AG04450 (cell line): ENCODE results near the gene DNASE1L2. TPM values are rescaled to one million over a fixed set of nuclear protein-coding genes. Genes with fewer than 3 reads are reported as not detected.

Source experiments
- CTCF ChIA-PET: fragments of 300-600, 350-600 bp; formaldehyde crosslinking; extraction: SDS; loops from one replicate; lab custom pipeline; 2022; ENCODE audit warnings: antibody characterized with exemption, inconsistent platforms; lab: Charles Lee
- POLR2A ChIA-PET: fragments of 350-600 bp; formaldehyde crosslinking; extraction: SDS; loops from one replicate; lab custom pipeline; 2021; ENCODE audit warnings: antibody characterized with exemption, inconsistent platforms; lab: Yijun Ruan, JAX
- DNase-seq: peaks from one replicate; pipeline ENCODE4 v3.0.0-alpha.2; 2011; ENCODE audit warnings: low read depth, low spot score
- H3K27ac ChIP-seq: one replicate; pipeline ENCODE4 v1.5.1; 2012; ENCODE audit warnings: low read depth, low read length, control low read depth
- H3K27me3 ChIP-seq: one replicate; pipeline ENCODE4 v1.6.0; 2012; ENCODE audit warnings: low read length; ENCODE audit not compliant: control insufficient read depth, insufficient read depth
- H3K4me3 ChIP-seq: 2 replicates; pipeline ENCODE4 v1.5.1; 2011; ENCODE audit warnings: mild to moderate bottlenecking, low read depth, low read length, control low read depth
- H3K9me3 ChIP-seq: 2 replicates; pipeline ENCODE4 v1.5.1; 2012; ENCODE audit warnings: low read length; ENCODE audit not compliant: control insufficient read depth, insufficient read depth
- CTCF ChIP-seq: IDR thresholded peaks from 2 replicates; pipeline ENCODE4 v1.5.1; 2011; ENCODE audit warnings: low read depth, low read length, control low read depth, inconsistent platforms
- polyA plus RNA-seq: library from polyadenylated mRNA; depleted of rRNA; stranded (reverse); fragments of >200 nt; gene quantifications from 2 replicates; pipeline ENCODE4 v1.2.3, GENCODE V29; 2011

Gene DNASE1L2
- polyA plus RNA-seq, 1 experiment, result 0.14 TPM

GRCh38 chr16:2209258-2210008 lies 26.8 kb upstream of the DNASE1L2 start:
- Histone ChIP-seq H3K27me3 (no peaks in the 10 kb centered on the region), H3K27ac (no peak overlapping the region), H3K4me3 (no peak overlapping the region), H3K9me3 (no peaks in the 10 kb centered on the region; the same call in 1 of the 2 replicates)
- ChIA-PET CTCF (interaction anchor here (0.6 kb wide), 1 partner anchor 245 kb away, joined by 6 read pairs; the partner anchor contains the start of gene RPS2), POLR2A (interaction anchor here (2.8 kb wide), 1 partner anchor 54 kb away, joined by 17 read pairs; the partner anchor contains the start of gene TRAF7)
- no peak for DNase-seq
- TF ChIP-seq CTCF, result no peak

GRCh38 chr16:2210009-2210332 lies 26.3 kb upstream of the DNASE1L2 start:
- Histone ChIP-seq H3K27me3 (no peaks in the 10 kb centered on the region), H3K9me3 (no peaks in the 10 kb centered on the region; the same call in 1 of the 2 replicates), H3K27ac (no peak overlapping the region), H3K4me3 (no peak overlapping the region)
- no peak for DNase-seq
- CTCF ChIA-PET, result no interaction called here
- TF ChIP-seq CTCF, result no peak
- POLR2A ChIA-PET, result interaction anchor here (1.0 to 2.8 kb wide), 2 partner anchors 55 to 238 kb away, joined by 3 to 17 read pairs; partner anchors contain the start of genes TBL3 and TRAF7

- H3K9me3 ChIP-seq, result no peaks in the 10 kb centered on the region; the same call in 1 of the 2 replicates
- ChIA-PET CTCF (no interaction called here), POLR2A (interaction anchor here (0.7 to 2.8 kb wide), 3 partner anchors 56 to 290 kb away, joined by 3 to 17 read pairs (median 4); partner anchors contain the start of genes TBL3 and TRAF7)
- no peak within 1 kb of the TSS for H3K4me3 ChIP-seq
- no peak within 1 kb of the TSS for H3K27ac ChIP-seq
- DNase-seq, result no peak
- no peaks in the 10 kb centered on the region for H3K27me3 ChIP-seq
- no peak for TF ChIP-seq CTCF
Measured at GRCh38 chr16:2210386-2211365, 25.6 kb upstream of the DNASE1L2 start, which contains the start of gene BRICD5. BRICD5 (minus strand) TSS chr16:2210863; CDS start chr16:2210833, 30 bp downstream.

GRCh38 chr16:2211923-2212347 lies 24.3 kb upstream of the DNASE1L2 start:
- no peak for TF ChIP-seq CTCF
- no peaks in the 10 kb centered on the region; the same call in 1 of the 2 replicates for H3K9me3 ChIP-seq
- no peaks in the 10 kb centered on the region for H3K27me3 ChIP-seq
- ChIA-PET CTCF (no interaction called here), POLR2A (interaction anchor here (0.7 kb wide), 1 partner anchor 289 kb away, joined by 4 read pairs; no protein-coding TSS in a partner anchor)
- no peak overlapping the region for H3K27ac ChIP-seq
- DNase-seq, result no peak
- H3K4me3 ChIP-seq, result no peak overlapping the region
